ENCODE measurements around the gene LCK. TPM values are rescaled to one million over a fixed set of nuclear protein-coding genes. Genes with fewer than 3 reads are reported as not detected.
A peak's percentile ranks its signal among the peaks of the same experiment; 100 is the strongest.

LCK gene
- total RNA-seq, 1 donor from 2014 or later = 0.77 TPM

- Mint-ChIP-seq H3K36me3 (ENCODE audit: insufficient read depth) (peaks cover 15% of the 10 kb centered on the region), H3K27me3 (no peaks in the 10 kb centered on the region), H3K4me3 (ENCODE audit: low read depth) (no peak overlapping the region), H3K4me1 (ENCODE audit: low read depth) (peaks cover 2% of the 10 kb centered on the region), H3K27ac (no peak overlapping the region), H3K9me3 (ENCODE audit: low read depth) (no peaks in the 10 kb centered on the region)
- TF ChIP-seq CTCF (IDR thresholded peaks at IDR 0.05; ENCODE audit: unreplicated experiment) = no peak
- DNase-seq (ENCODE audit: low spot score, unreplicated experiment) = no peak
These were observed 18.3 kb upstream of the LCK start for GRCh38 chr1:32232558-32233304.

GRCh38 chr1:32234792-32235191 is 16.3 kb upstream of the LCK start:
- DNase-seq (ENCODE audit: low spot score, unreplicated experiment) = no peak
- peaks cover 8% of the 10 kb centered on the region for H3K36me3 Mint-ChIP-seq (ENCODE audit: insufficient read depth)
- no peak for TF ChIP-seq CTCF (IDR thresholded peaks at IDR 0.05; ENCODE audit: unreplicated experiment)
- no peak overlapping the region for H3K27ac Mint-ChIP-seq
- no peak overlapping the region for H3K4me3 Mint-ChIP-seq (ENCODE audit: low read depth)
- peaks cover 9% of the 10 kb centered on the region for H3K4me1 Mint-ChIP-seq (ENCODE audit: low read depth)
- H3K9me3 Mint-ChIP-seq (ENCODE audit: low read depth) = no peaks in the 10 kb centered on the region
- H3K27me3 Mint-ChIP-seq = no peaks in the 10 kb centered on the region

DNA sequence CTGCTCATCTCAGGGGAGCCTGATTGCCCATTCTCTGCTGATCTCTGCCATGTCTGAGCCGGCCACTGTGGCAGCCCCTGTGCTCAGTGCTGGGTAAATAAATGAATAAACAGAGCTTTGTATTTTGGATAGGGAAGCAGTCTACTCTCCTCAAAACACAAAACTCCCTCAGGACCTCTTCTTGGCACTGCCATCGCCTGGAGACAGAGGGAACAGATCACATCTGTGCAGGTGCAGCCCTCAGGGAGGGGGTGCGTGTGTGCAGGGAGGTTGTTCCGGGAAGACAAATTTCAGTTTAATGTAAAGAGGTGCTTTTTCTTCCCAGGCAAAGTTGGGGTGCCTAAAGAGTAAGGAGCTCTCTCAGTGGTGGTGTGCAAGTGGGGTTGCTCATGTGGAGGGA is 11.7 kb upstream of the LCK start:
- Mint-ChIP-seq H3K27me3 (no peaks in the 10 kb centered on the region), H3K36me3 (ENCODE audit: insufficient read depth) (peaks cover 4% of the 10 kb centered on the region), H3K9me3 (ENCODE audit: low read depth) (no peaks in the 10 kb centered on the region), H3K4me3 (ENCODE audit: low read depth) (peak overlapping the region; percentile 72), H3K4me1 (ENCODE audit: low read depth) (peaks cover 14% of the 10 kb centered on the region), H3K27ac (peak overlapping the region; percentile 91)
- TF ChIP-seq CTCF (IDR thresholded peaks at IDR 0.05; ENCODE audit: unreplicated experiment) = no peak
- DNase-seq (ENCODE audit: low spot score, unreplicated experiment) = no peak

DNA sequence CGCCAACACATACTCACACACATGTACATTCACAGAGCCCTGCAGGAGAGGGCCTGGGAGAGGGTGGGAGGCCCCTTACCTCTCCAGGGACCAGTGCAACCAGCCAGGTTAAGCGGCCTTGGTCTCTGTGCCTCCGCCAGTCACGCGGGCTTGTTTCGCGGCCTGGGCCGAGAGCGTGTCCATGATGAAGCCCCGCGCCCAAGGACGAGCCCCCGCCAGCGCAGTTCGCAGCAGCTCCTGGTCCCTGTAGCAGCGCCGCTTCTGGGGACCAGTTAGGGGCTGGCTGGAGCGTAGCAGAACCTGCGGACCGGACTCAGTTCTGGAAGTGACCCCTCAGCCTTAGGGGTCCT is 11.3 kb upstream of the LCK start:
- Mint-ChIP-seq H3K4me3 (ENCODE audit: low read depth) (peak overlapping the region; percentile 72), H3K36me3 (ENCODE audit: insufficient read depth) (peaks cover 4% of the 10 kb centered on the region), H3K27ac (peak overlapping the region; percentile 91), H3K27me3 (no peaks in the 10 kb centered on the region), H3K4me1 (ENCODE audit: low read depth) (peaks cover 14% of the 10 kb centered on the region), H3K9me3 (ENCODE audit: low read depth) (no peaks in the 10 kb centered on the region)
- peak; percentile 44 for DNase-seq (ENCODE audit: low spot score, unreplicated experiment)
- TF ChIP-seq CTCF (IDR thresholded peaks at IDR 0.05; ENCODE audit: unreplicated experiment) = no peak

- TF ChIP-seq CTCF (IDR thresholded peaks at IDR 0.05; ENCODE audit: unreplicated experiment) = peak; percentile 33
- H3K4me1 Mint-ChIP-seq (ENCODE audit: low read depth) = peaks cover 14% of the 10 kb centered on the region
- H3K9me3 Mint-ChIP-seq (ENCODE audit: low read depth) = no peaks in the 10 kb centered on the region
These were observed 10.7 kb upstream of the LCK start for GRCh38 chr1:32240140-32240951.

More at GRCh38 chr1:32240140-32240951, 10.7 kb upstream of the LCK start:
- Mint-ChIP-seq H3K4me3 (ENCODE audit: low read depth) (peak overlapping the region; percentile 72), H3K27me3 (no peaks in the 10 kb centered on the region), H3K27ac (peak overlapping the region; percentile 93), H3K36me3 (ENCODE audit: insufficient read depth) (peaks cover 4% of the 10 kb centered on the region)
- DNase-seq (ENCODE audit: low spot score, unreplicated experiment) = peak; percentile 84
